Mucosa of stomach (tissue), 1 donor: ENCODE results near the gene AGL.
A peak's percentile ranks its signal among the peaks of the same experiment; 100 is the strongest.
"Not testable (repeated sequence)": the region's sequence is repeated elsewhere in the genome, so short reads cannot be mapped to it uniquely, and the experiment has no call there.

Source experiments
- H3K27me3 ChIP-seq: one replicate; pipeline ENCODE4 v1.7.0; 2013; ENCODE audit warnings: mild to moderate bottlenecking, low read length; ENCODE audit not compliant: control insufficient read depth, insufficient read depth
- H3K36me3 ChIP-seq: one replicate; pipeline ENCODE4 v1.7.0; 2013; ENCODE audit warnings: low read length; ENCODE audit not compliant: control insufficient read depth, insufficient read depth
- H3K4me1 ChIP-seq: one replicate; pipeline ENCODE4 v1.7.0; 2013; ENCODE audit warnings: mild to moderate bottlenecking, low read length; ENCODE audit not compliant: control insufficient read depth, insufficient read depth
- H3K4me3 ChIP-seq: one replicate; pipeline ENCODE4 v1.7.0; 2013; ENCODE audit warnings: low read length
- H3K9ac ChIP-seq: one replicate; pipeline ENCODE4 v1.7.0; 2013; ENCODE audit warnings: mild to moderate bottlenecking, low read length, moderate library complexity
- H3K9me3 ChIP-seq: one replicate; pipeline ENCODE4 v1.7.0; 2013; ENCODE audit warnings: mild to moderate bottlenecking, low read length, moderate library complexity; ENCODE audit not compliant: control insufficient read depth
- donor health status: Pancreatic carcinoma.

The AGL gene

GRCh38 chr1:99955375-99955774 lies 105.2 kb downstream of the AGL start:
- H3K27me3 ChIP-seq = no peaks in the 10 kb centered on the region
- H3K4me1 ChIP-seq = no peaks in the 10 kb centered on the region
- H3K9me3 ChIP-seq = no peaks in the 10 kb centered on the region
- H3K4me3 ChIP-seq = no peak overlapping the region
- no peak overlapping the region for H3K9ac ChIP-seq
- H3K36me3 ChIP-seq = no peaks in the 10 kb centered on the region

DNA sequence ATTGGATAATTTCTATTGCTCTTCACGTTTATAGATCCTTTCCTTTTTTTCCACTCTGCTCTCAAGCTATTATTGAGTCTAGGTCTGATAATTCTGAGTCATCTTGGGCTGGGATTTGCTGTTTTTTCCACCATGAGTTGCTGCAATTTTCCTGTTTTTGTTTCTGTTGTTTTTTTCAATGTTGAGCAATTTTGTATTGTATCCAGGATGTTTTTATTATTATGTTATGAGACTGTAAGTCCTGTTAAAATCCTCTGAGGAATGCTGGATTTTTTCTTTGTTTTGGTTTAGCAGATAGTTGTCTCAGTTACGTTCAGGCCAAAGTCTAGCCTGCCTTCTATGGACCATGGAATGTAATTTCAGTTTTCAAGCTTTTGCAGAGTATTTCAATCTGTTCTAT lies 106.6 kb downstream of the AGL start:
- Histone ChIP-seq H3K36me3 (no peaks in the 10 kb centered on the region), H3K4me3 (no peak overlapping the region), H3K9me3 (no peaks in the 10 kb centered on the region), H3K27me3 (no peaks in the 10 kb centered on the region), H3K4me1 (no peaks in the 10 kb centered on the region), H3K9ac (no peak overlapping the region)

DNA sequence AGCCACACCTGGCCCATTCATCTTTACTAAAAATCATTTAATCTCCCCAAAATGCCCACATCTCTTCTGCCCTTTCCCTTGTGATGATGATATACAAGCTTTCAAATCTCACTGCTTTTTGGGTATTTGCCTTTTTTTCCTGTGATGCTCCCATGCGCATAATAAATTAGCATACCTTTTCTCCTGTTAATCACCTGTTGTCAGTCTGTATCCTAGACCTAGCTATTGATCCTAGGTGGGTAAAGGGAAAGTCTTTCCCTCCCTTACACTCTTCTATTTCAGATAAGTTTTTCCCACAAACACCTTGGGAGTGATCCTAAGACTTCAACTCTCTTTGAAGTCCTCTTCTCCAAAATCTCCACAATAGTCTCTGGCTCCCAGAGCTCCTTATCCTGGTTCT lies 107.7 kb downstream of the AGL start:
- Histone ChIP-seq H3K27me3 (no peaks in the 10 kb centered on the region), H3K4me3 (no peak overlapping the region), H3K9me3 (no peaks in the 10 kb centered on the region), H3K4me1 (no peaks in the 10 kb centered on the region), H3K36me3 (no peaks in the 10 kb centered on the region), H3K9ac (no peak overlapping the region)

DNA sequence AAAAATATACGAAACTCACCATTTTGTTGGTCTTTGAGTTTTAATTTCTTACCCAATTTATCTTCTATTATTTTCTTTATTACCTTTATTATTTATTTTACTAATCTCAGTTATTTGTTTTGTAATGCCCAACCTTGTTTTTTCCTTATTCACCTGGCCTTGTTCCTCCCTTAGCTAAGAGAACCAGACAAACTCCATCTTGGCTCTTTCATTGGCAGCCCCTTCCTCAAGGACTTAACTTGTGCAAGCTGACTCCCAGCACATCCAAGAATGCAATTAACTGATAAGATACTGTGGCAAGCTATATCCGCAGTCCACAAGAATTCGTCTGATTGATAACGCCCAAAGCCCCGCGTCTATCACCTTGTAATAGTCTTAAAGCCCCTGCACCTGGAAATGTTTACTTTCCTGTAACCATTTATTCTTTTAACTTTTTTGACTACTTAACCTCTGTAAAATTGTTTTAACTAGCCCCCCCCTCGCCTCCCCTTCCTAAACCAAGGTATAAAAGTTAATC lies 109.1 kb downstream of the AGL start:
- H3K4me1 ChIP-seq, H3K9me3 ChIP-seq, H3K4me3 ChIP-seq, H3K9ac ChIP-seq, H3K27me3 ChIP-seq, H3K36me3 ChIP-seq: not testable (repeated sequence)

DNA sequence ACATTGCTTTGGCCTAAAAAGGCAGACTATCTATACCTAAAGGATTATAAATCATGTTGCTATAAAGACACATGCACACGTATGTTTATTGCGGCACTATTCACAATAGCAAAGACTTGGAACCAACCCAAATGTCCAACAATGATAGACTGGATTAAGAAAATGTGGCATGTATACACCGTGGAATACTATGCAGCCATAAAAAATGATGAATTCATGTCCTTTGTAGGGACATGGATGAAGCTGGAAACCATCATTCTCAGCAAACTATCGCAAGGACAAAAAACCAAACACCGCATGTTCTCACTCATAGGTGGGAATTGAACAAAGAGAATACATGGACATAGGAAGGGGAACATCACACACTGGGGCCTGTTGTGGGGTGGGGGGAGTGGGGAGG lies 110.1 kb downstream of the AGL start:
- not testable (repeated sequence) for H3K4me3 ChIP-seq, H3K9ac ChIP-seq, H3K9me3 ChIP-seq, H3K27me3 ChIP-seq, H3K36me3 ChIP-seq, H3K4me1 ChIP-seq

DNA sequence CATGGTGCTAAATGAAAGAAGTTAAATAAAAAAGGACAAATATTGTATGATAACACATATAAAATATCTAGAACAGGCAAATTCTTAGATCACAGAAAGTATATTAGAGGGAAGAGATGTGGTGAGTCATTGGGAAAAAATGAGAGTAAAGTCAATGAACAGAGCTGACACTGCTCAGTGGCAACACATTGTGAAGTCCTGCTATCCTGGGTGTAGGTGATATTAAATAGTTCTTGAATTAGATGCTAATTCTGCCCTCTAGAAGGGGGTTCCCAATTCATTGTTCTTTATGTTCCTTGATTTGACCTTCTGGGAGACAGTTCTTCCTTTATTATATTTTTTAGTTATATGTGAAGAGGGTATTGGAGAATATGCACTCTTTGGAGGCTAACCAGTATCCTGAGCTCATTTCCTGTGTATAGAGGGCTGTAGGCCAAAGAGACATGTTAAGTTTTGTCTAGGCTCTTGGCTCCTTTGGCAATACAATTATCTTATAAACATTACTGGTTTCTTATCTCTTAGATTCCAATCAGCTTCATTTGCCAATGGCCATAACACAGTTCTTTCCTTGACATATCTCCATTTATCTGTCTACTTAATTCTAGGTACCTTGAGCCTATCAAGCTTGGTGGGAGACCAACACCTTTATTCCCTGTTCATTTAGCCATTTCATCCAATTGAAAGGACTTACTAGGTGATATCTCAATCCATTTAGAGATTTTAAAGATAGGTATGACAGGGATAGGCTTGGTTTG lies 113.1 kb downstream of the AGL start:
- Histone ChIP-seq H3K9ac (no peak overlapping the region), H3K4me3 (no peak overlapping the region), H3K27me3 (no peaks in the 10 kb centered on the region), H3K4me1 (no peaks in the 10 kb centered on the region), H3K36me3 (no peaks in the 10 kb centered on the region), H3K9me3 (no peaks in the 10 kb centered on the region)

DNA sequence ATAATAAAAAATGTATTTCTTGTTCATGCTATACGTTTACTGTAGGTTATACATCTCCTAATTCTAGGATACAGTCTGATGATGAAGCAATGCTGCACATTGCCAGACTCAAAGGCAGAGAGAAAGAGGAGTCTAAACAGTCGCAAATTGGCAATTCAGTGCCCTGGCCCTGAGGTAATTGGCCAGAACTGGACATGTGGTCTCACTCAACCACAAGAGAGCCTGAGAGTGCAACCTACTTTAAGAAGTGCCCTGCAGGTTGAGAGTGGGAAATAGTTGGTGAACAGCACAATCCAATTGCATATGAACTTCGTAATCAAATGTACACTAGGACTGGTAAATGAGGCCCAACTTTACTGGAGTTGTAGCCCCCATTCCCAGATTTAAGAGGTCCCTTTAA lies 114.6 kb downstream of the AGL start:
- H3K27me3 ChIP-seq = no peaks in the 10 kb centered on the region
- H3K4me1 ChIP-seq = no peaks in the 10 kb centered on the region
- no peak overlapping the region for H3K4me3 ChIP-seq
- H3K36me3 ChIP-seq = no peaks in the 10 kb centered on the region
- no peak overlapping the region for H3K9ac ChIP-seq
- H3K9me3 ChIP-seq = no peaks in the 10 kb centered on the region

DNA sequence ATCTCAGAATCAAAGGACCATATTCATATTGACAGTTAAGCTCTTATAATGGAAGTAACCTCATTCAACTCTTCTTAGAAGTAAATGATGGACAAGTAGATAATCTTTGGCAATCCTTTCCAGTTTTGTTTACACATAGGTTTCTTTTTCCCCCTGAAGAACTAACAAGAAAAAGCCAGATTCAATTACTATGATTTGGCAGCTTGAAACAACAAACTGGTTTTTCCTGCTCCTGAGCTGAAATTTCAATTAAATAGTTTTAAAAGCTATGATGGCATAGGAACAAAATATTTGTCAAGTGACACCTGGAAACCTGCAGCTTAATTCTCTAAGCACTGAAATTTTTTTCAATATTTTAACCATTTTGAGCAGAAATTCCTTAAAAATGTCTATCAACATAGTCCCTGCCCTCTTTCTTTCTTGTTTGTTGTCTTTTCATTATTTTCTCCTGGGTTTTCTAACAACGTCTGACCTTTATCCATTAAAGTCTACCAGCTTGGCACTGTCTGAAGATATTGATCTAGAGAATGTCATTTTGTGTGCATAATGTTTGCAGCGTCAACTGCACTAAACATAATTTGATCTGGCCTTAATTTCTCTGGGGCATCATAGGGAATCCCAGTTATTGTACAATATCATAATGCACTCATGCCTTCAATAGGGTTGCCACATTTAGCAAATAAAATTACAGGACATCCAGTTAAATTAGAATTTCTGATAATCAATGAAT lies 115.7 kb downstream of the AGL start:
- Histone ChIP-seq H3K4me3 (no peak overlapping the region), H3K27me3 (no peaks in the 10 kb centered on the region), H3K4me1 (no peaks in the 10 kb centered on the region), H3K36me3 (no peaks in the 10 kb centered on the region), H3K9ac (no peak overlapping the region), H3K9me3 (no peaks in the 10 kb centered on the region)

- no peak overlapping the region for H3K4me3 ChIP-seq
These were observed 118.1 kb downstream of the AGL start for GRCh38 chr1:99968214-99968613.

DNA sequence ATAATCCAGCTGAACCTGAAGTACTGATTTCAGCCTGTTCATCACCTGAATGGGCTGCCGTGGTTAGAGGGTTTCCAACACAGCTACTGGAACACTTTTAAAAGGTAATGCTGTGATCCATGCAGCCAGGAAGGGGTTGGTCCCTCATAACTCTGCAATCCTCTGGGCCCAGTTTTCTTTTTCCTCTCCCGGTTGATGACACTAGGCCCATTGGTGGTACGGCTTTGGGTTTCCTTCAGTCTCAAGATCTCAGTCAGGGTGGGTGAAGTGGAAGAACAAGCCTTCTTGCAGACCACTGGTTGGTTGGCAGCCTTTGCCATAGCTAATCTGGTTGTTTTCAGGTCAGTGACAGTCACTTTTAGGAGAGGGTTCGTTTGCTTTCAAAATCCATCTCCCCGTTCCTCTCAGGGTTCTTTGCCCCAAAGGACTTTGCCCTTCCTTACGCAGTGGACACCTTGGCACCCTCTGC lies 119.1 kb downstream of the AGL start:
- Histone ChIP-seq H3K9ac (peak overlapping the region; percentile 73), H3K4me3 (peak overlapping the region; percentile 56), H3K27me3 (no peaks in the 10 kb centered on the region), H3K4me1 (peaks cover 4% of the 10 kb centered on the region), H3K36me3 (no peaks in the 10 kb centered on the region), H3K9me3 (no peaks in the 10 kb centered on the region)

More at GRCh38 chr1:99968214-99968613, 118.1 kb downstream of the AGL start:
- H3K36me3 ChIP-seq = no peaks in the 10 kb centered on the region
- no peaks in the 10 kb centered on the region for H3K9me3 ChIP-seq
- peaks cover 3% of the 10 kb centered on the region for H3K4me1 ChIP-seq
- no peaks in the 10 kb centered on the region for H3K27me3 ChIP-seq
- H3K9ac ChIP-seq = no peak overlapping the region

DNA sequence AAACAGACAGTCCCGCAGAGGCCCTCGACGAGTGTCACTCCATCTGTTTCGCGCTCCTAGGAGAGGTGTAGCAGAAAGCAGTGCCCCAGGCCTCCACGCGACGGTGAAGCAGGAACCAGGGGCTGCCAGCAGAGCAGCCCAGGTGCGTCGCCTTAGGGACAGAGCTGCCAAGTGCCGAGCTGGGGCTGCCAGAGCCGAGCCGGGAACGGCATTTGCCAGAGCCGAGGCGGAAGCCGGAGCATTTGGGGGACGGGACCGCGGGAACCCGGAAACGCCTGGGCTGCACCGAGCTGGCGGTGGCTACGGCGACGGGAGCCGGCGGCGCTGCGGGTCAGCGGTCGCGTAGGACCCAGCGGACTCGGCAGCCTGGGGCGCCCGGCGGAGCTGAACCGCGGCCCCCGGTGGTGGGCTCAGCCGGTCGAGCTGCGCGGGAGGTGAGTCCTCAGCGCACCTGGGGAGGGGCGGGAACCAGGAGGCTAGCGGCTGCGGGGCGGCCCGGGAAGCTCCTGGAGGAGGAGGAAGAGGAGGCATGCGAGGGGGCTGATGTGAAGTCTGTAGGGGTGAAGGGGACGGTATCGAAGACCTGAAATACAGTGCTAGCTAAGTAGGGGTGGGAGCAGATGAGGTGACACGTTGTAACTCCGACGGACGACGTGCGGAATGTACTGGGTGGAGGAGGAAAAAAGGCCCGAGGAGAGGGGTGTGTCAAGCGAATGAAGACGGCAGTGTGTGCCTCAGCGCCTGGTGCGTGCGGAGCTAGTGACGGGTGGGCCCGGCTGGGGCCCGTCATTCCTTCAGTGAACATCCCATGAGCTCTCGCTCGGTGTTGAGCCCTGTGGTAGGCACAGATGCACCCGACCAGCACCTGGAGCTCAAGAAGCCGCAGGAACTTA lies 119.8 kb downstream of the AGL start, which contains the start of gene SLC35A3:
SLC35A3 (plus strand) TSS at position 268 of the 893 bp plus-strand sequence. CDS start 23,559 bp downstream, outside the sequence.
- Histone ChIP-seq H3K27me3 (no peaks in the 10 kb centered on the region), H3K9ac (peak within 1 kb of the TSS; percentile 73), H3K9me3 (no peaks in the 10 kb centered on the region), H3K4me3 (peak within 1 kb of the TSS; percentile 56), H3K36me3 (no peaks in the 10 kb centered on the region), H3K4me1 (peaks cover 11% of the 10 kb centered on the region)
